Measurements from ENCODE around the gene WNT5A. TPM values are rescaled to one million over a fixed set of nuclear protein-coding genes. Genes with fewer than 3 reads are reported as not detected.

The WNT5A gene
- total RNA-seq, 1 experiment from 2014 or later = 1.1 TPM

DNA sequence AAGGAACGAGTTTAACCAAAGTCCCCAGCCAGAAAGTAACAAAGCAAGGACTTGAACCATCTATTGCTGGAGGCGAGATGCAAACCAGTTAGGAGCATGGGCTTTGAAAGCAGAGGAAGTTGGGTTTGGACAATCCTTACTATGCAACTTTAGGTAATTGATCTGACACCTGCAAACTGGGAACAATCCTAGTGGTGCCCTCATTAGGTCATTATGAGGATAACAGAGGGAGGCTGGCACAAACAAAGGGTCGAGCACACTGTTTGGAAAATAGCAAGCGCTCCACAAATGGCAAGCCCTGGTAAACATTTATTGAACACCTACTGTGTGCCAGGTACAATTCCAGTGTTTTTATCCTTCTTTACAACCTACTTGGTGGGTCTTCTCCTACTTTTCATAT lies 45.6 kb downstream of the WNT5A start:
- Histone ChIP-seq H3T11ph (ENCODE audit: low read length) (no peak overlapping the region), H3K14ac (ENCODE audit: insufficient read depth, low read length) (no peak overlapping the region), H4K20me1 (ENCODE audit: control insufficient read depth, insufficient read depth, insufficient read length) (no peaks in the 10 kb centered on the region), H2AK5ac (ENCODE audit: insufficient read length, low read length) (no peak overlapping the region), H3K56ac (ENCODE audit: insufficient read length, low read depth, low read length) (no peak overlapping the region), H3K23me2 (ENCODE audit: insufficient read length, low read depth, low read length, poor library complexity, severe bottlenecking) (no peaks in the 10 kb centered on the region), H2BK120ac (ENCODE audit: low read depth, low read length, poor library complexity, severe bottlenecking) (no peak overlapping the region), H3K4me1 (ENCODE audit: insufficient read depth, low read length) (no peaks in the 10 kb centered on the region), H3K79me2 (ENCODE audit: insufficient read depth, low read length) (no peaks in the 10 kb centered on the region), H4K91ac (ENCODE audit: insufficient read length, low read depth, low read length) (no peak overlapping the region), H3K27ac (ENCODE audit: insufficient read length, low read depth, low read length) (no peak overlapping the region), H3K79me1 (ENCODE audit: insufficient read depth, low read depth, low read length, poor library complexity, severe bottlenecking) (no peaks in the 10 kb centered on the region), H3K23ac (ENCODE audit: insufficient read length, low read depth, low read length) (no peak overlapping the region), H2BK5ac (ENCODE audit: insufficient read length, low read length) (no peak overlapping the region), H2BK15ac (ENCODE audit: low read depth, low read length) (no peak overlapping the region), H4K8ac (replicated peaks; ENCODE audit: insufficient read length, low read depth, low read length) (no peak overlapping the region), H3K4ac (ENCODE audit: low read depth, low read length) (no peak overlapping the region), H2AFZ (ENCODE audit: low read length) (no peak overlapping the region), H3K18ac (ENCODE audit: insufficient read length, low read depth, low read length) (no peak overlapping the region), H2BK20ac (ENCODE audit: low read depth, low read length, poor library complexity, severe bottlenecking) (no peak overlapping the region), H3K9ac (ENCODE audit: extremely low read depth, insufficient read length, low read length) (no peak overlapping the region), H2BK12ac (ENCODE audit: insufficient read length, low read depth, low read length) (no peak overlapping the region), H3K27me3 (ENCODE audit: insufficient read depth, low read length) (no peaks in the 10 kb centered on the region), H4K5ac (ENCODE audit: insufficient read length, low read depth, low read length) (no peak overlapping the region), H3K9me3 (ENCODE audit: control insufficient read depth, low read depth, low read length) (no peaks in the 10 kb centered on the region), H3K4me2 (ENCODE audit: insufficient read depth, insufficient read length, low read length) (no peak overlapping the region)
- Mint-ChIP-seq H3K9me3 (no peaks in the 10 kb centered on the region), H3K27ac (no peak overlapping the region), H3K4me3 (no peak overlapping the region), H3K27me3 (ENCODE audit: low read depth) (peaks cover 5% of the 10 kb centered on the region), H3K4me1 (no peaks in the 10 kb centered on the region), H3K36me3 (ENCODE audit: insufficient read depth in 1 of 3, low read depth in 3 of 3) (no peaks in the 10 kb centered on the region)
- DNase-seq = no peak
- no CpG with 5 or more reads among the region's 4 CpGs for WGBS (ENCODE audit: extremely low coverage, insufficient read length, low lambda C conversion rate)
- TF ChIP-seq, protein P1, sequence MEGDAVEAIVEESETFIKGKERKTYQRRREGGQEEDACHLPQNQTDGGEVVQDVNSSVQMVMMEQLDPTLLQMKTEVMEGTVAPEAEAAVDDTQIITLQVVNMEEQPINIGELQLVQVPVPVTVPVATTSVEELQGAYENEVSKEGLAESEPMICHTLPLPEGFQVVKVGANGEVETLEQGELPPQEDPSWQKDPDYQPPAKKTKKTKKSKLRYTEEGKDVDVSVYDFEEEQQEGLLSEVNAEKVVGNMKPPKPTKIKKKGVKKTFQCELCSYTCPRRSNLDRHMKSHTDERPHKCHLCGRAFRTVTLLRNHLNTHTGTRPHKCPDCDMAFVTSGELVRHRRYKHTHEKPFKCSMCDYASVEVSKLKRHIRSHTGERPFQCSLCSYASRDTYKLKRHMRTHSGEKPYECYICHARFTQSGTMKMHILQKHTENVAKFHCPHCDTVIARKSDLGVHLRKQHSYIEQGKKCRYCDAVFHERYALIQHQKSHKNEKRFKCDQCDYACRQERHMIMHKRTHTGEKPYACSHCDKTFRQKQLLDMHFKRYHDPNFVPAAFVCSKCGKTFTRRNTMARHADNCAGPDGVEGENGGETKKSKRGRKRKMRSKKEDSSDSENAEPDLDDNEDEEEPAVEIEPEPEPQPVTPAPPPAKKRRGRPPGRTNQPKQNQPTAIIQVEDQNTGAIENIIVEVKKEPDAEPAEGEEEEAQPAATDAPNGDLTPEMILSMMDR (conservative IDR thresholded peaks at IDR 0.05) = peak; percentile 44; the same call in 2 of the 3 replicates

Measured in H9 (cell line).